ENCODE results near the gene PDE6H. TPM values are rescaled to one million over a fixed set of nuclear protein-coding genes. Genes with fewer than 3 reads are reported as not detected.

The PDE6H gene
- total and polyA plus RNA-seq, 12 donors = 0.48 to 5.9 (median 1.5) TPM; not detected in 8

DNA sequence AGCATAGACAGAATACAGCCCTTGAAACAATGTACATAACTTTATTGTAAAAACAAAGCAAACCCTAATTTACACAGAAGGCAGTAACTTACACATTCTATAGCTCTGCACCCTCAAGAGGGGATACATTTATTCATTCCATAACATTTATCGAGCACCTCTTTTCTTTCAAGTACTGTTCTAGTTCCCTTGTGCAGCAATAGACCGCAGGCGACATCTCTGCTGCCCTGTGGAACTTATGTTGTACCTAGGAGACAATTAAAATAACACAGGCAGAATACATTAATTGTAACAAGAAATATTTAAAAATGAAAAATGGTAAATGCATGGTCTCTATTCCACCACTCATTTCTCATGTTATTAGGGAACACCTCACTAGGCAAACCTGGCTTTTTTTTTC, 10.0 kb upstream of the PDE6H start:
- H3K36me3 ChIP-seq (replicated peaks in 1 of 2) = no peaks in the 10 kb centered on the region
- 87 to 91% (median 89%) methylated on average over 3 of the region's 3 CpGs for WGBS, 4 donors
- H3K9me3 ChIP-seq (replicated peaks in 1 of 3) = no peaks in the 10 kb centered on the region
- TF ChIP-seq, protein P1, sequence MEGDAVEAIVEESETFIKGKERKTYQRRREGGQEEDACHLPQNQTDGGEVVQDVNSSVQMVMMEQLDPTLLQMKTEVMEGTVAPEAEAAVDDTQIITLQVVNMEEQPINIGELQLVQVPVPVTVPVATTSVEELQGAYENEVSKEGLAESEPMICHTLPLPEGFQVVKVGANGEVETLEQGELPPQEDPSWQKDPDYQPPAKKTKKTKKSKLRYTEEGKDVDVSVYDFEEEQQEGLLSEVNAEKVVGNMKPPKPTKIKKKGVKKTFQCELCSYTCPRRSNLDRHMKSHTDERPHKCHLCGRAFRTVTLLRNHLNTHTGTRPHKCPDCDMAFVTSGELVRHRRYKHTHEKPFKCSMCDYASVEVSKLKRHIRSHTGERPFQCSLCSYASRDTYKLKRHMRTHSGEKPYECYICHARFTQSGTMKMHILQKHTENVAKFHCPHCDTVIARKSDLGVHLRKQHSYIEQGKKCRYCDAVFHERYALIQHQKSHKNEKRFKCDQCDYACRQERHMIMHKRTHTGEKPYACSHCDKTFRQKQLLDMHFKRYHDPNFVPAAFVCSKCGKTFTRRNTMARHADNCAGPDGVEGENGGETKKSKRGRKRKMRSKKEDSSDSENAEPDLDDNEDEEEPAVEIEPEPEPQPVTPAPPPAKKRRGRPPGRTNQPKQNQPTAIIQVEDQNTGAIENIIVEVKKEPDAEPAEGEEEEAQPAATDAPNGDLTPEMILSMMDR (IDR thresholded peaks at IDR 0.05) = no peak
- no peak for TF ChIP-seq POLR2A (IDR thresholded peaks at IDR 0.05)
- peak overlapping the region in 1 of 5 donors; percentile 76 for H3K27ac ChIP-seq
- intact Hi-C loops (cut with DNase I) = no loop called here
- H3K4me3 ChIP-seq = no peak overlapping the region
- no peak for DNase-seq
- H3K27me3 ChIP-seq = no peaks in the 10 kb centered on the region
- peaks cover 0 to 3% of the 10 kb centered on the region in 2 donors for H3K4me1 ChIP-seq (replicated peaks in 1 of 2)

GRCh38 chr12:14963520-14963919, 9.3 kb upstream of the PDE6H start:
- no peak for DNase-seq
- intact Hi-C loops (cut with DNase I) = no loop called here

DNA sequence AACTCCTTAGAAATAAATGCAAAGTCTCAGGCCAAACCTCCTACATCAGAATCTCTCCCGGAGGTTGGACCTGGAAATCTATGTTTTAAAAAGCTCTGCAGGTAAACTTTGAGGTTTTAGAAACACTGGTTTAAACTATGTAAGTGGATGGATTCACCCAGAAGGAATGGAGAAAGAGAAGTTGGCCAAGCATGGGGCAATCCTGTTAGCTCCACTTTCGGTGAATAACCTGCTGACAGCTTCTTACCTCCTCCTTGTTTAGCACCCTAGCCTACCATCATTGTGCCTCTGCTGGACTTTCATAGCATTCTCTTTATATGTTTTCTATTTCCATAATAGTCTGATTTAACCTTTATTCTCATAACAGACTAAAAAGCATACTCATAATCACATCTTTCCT, 8.4 kb upstream of the PDE6H start:
- H3K27ac ChIP-seq = no peak overlapping the region
- no peak overlapping the region for H3K4me3 ChIP-seq
- H3K4me1 ChIP-seq (replicated peaks in 1 of 2) = no peaks in the 10 kb centered on the region
- no peaks in the 10 kb centered on the region for H3K36me3 ChIP-seq (replicated peaks in 1 of 2)
- DNase-seq = no peak
- intact Hi-C loops (cut with DNase I) = no loop called here
- 47 to 73% (median 67%) methylated on average over 2 of the region's 2 CpGs for WGBS, 4 donors
- no peaks in the 10 kb centered on the region for H3K27me3 ChIP-seq
- TF ChIP-seq, protein P1 (IDR thresholded peaks at IDR 0.05) = no peak
- TF ChIP-seq POLR2A (IDR thresholded peaks at IDR 0.05) = no peak
- H3K9me3 ChIP-seq (replicated peaks in 1 of 3) = no peaks in the 10 kb centered on the region

More at GRCh38 chr12:14963520-14963919, 9.3 kb upstream of the PDE6H start:
- TF ChIP-seq, protein P1 (IDR thresholded peaks at IDR 0.05) = no peak
- TF ChIP-seq POLR2A (IDR thresholded peaks at IDR 0.05) = no peak
- no peak overlapping the region for H3K4me3 ChIP-seq
- no peaks in the 10 kb centered on the region for H3K27me3 ChIP-seq
- 84 to 89% (median 86%) methylated on average over 7 of the region's 7 CpGs for WGBS, 4 donors
- no peaks in the 10 kb centered on the region for H3K36me3 ChIP-seq (replicated peaks in 1 of 2)
- H3K9me3 ChIP-seq (replicated peaks in 1 of 3) = no peaks in the 10 kb centered on the region
- H3K27ac ChIP-seq = no peak overlapping the region
- no peaks in the 10 kb centered on the region for H3K4me1 ChIP-seq (replicated peaks in 1 of 2)

GRCh38 chr12:14965221-14965620, 7.6 kb upstream of the PDE6H start:
- no peaks in the 10 kb centered on the region for H3K9me3 ChIP-seq (replicated peaks in 1 of 3)
- DNase-seq = no peak
- H3K4me1 ChIP-seq (replicated peaks in 1 of 2) = no peaks in the 10 kb centered on the region
- no peaks in the 10 kb centered on the region for H3K36me3 ChIP-seq (replicated peaks in 1 of 2)
- 95 to 98% (median 96%) methylated on average over 2 of the region's 2 CpGs for WGBS, 4 donors
- no peak for TF ChIP-seq POLR2A (IDR thresholded peaks at IDR 0.05)
- TF ChIP-seq, protein P1 (IDR thresholded peaks at IDR 0.05) = no peak
- no peak overlapping the region for H3K27ac ChIP-seq
- no peak overlapping the region for H3K4me3 ChIP-seq
- intact Hi-C loops (cut with DNase I) = no loop called here
- no peaks in the 10 kb centered on the region for H3K27me3 ChIP-seq

All from adrenal gland (tissue), 12 donors.